HEK293T (cell line): ENCODE measurements around the gene NOL3.

Experiments
- CTCF ChIA-PET: fragments of 350-600 bp; formaldehyde crosslinking; extraction: SDS; loops from one replicate; lab custom pipeline; 2021; ENCODE audit warnings: antibody characterized with exemption, inconsistent platforms; lab: Yijun Ruan, JAX
- POLR2A ChIA-PET: fragments of 350-600 bp; formaldehyde crosslinking; extraction: SDS; loops from one replicate; lab custom pipeline; 2020; ENCODE audit warnings: antibody characterized with exemption, inconsistent platforms; lab: Yijun Ruan, JAX
- DNase-seq: peaks from one replicate; pipeline ENCODE4 v3.0.0; 2012; ENCODE audit warnings: mixed read lengths; ENCODE audit errors: extremely low spot score
- ARNT ChIP-seq: fragments of 450-650 bp; IDR thresholded peaks from 2 replicates; pipeline ENCODE4 v1.6.1; 2017; ENCODE audit warnings: mild to moderate bottlenecking
- BHLHE40 ChIP-seq: fragments of 450-650 bp; IDR thresholded peaks from 2 replicates; pipeline ENCODE4 v1.6.1; 2016; ENCODE audit warnings: mild to moderate bottlenecking, moderate library complexity, borderline replicate concordance
- CTBP1 ChIP-seq: fragments of 450-650 bp; IDR thresholded peaks from 2 replicates; pipeline ENCODE4 v1.6.1; 2016; ENCODE audit warnings: borderline replicate concordance
- ELF4 ChIP-seq: fragments of 450-650 bp; IDR thresholded peaks from 2 replicates; pipeline ENCODE4 v1.6.1; 2017; ENCODE audit warnings: antibody characterized with exemption
- FOXA1 ChIP-seq: fragments of 450-650 bp; IDR thresholded peaks from 2 replicates; pipeline ENCODE4 v1.6.1; 2016; ENCODE audit warnings: mild to moderate bottlenecking
- FOXK2 ChIP-seq: fragments of 450-650 bp; IDR thresholded peaks from 2 replicates; pipeline ENCODE4 v1.6.1; 2016; ENCODE audit warnings: mild to moderate bottlenecking
- FOXM1 ChIP-seq: fragments of 450-650 bp; IDR thresholded peaks from 2 replicates; pipeline ENCODE4 v1.6.1; 2017; ENCODE audit warnings: mild to moderate bottlenecking, borderline replicate concordance
- HDGF ChIP-seq: fragments of 450-650 bp; IDR thresholded peaks from 2 replicates; pipeline ENCODE4 v1.6.1; 2017; ENCODE audit warnings: antibody characterized with exemption, borderline replicate concordance
- L3MBTL2 ChIP-seq: fragments of 450-650 bp; conservative IDR thresholded peaks from 2 replicates; pipeline ENCODE4 v1.6.1; 2016; ENCODE audit warnings: mild to moderate bottlenecking
- LEF1 ChIP-seq: fragments of 450-650 bp; IDR thresholded peaks from 2 replicates; pipeline ENCODE4 v1.6.1; 2017; ENCODE audit warnings: mild to moderate bottlenecking, borderline replicate concordance
- NFRKB ChIP-seq: fragments of 450-650 bp; IDR thresholded peaks from 2 replicates; pipeline ENCODE4 v1.6.1; 2016; ENCODE audit warnings: mild to moderate bottlenecking, moderate library complexity
- SP1 ChIP-seq: fragments of 450-650 bp; IDR thresholded peaks from 2 replicates; pipeline ENCODE4 v1.6.1; 2017
- SUZ12 ChIP-seq: fragments of 450-650 bp; IDR thresholded peaks from 2 replicates; pipeline ENCODE4 v1.6.1; 2016; ENCODE audit warnings: mild to moderate bottlenecking
- TARDBP ChIP-seq: fragments of 450-650 bp; IDR thresholded peaks from 2 replicates; pipeline ENCODE4 v1.6.1; 2016
- ZNF384 ChIP-seq: fragments of 450-650 bp; IDR thresholded peaks from 2 replicates; pipeline ENCODE4 v1.6.1; 2016
- TF ChIP-seq, protein P1 (sequence below): fragments of 450-650 bp; IDR thresholded peaks from 2 replicates; pipeline ENCODE4 v1.6.1; 2016

NOL3 gene

DNA sequence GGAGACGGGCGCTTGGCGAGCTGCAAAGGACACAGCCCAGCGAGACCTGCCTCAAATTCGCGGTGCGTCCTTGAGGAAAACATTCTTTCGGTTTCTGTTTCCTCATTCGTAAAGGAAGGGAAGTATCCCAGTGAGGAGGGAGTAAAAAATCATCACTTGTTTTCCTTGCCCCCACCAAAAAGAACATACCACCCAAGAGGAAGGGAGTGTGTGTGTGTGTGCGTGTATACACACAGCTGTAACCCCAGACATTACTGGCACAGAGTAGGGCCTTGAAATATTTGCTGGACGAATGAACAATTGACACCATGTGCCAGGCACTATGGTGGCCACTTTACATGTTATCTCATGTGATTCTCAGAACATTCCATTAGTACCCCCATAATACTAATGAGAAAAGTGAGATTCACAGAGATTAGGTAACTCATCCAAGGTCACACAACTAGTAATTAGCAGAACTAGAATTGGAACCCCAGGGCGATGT, 15.4 kb downstream of the NOL3 start:
- DNase-seq, result no peak
- POLR2A ChIA-PET, result interaction anchor here (0.7 to 1.5 kb wide), 4 partner anchors 21 to 168 kb away, joined by 3 to 5 read pairs (median 3); no protein-coding TSS in a partner anchor
- TF ChIP-seq FOXK2 (no peak), SUZ12 (no peak), FOXM1 (no peak), HDGF (no peak), ELF4 (no peak), ARNT (no peak), TARDBP (no peak), L3MBTL2 (no peak), NFRKB (no peak), ZNF384 (no peak)
- TF ChIP-seq, protein P1, sequence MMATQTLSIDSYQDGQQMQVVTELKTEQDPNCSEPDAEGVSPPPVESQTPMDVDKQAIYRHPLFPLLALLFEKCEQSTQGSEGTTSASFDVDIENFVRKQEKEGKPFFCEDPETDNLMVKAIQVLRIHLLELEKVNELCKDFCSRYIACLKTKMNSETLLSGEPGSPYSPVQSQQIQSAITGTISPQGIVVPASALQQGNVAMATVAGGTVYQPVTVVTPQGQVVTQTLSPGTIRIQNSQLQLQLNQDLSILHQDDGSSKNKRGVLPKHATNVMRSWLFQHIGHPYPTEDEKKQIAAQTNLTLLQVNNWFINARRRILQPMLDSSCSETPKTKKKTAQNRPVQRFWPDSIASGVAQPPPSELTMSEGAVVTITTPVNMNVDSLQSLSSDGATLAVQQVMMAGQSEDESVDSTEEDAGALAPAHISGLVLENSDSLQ, result no peak
- CTCF ChIA-PET, result interaction anchor here (0.5 to 1.0 kb wide), 5 partner anchors 12 to 227 kb away, joined by 3 to 5 read pairs (median 4); no protein-coding TSS in a partner anchor

DNA sequence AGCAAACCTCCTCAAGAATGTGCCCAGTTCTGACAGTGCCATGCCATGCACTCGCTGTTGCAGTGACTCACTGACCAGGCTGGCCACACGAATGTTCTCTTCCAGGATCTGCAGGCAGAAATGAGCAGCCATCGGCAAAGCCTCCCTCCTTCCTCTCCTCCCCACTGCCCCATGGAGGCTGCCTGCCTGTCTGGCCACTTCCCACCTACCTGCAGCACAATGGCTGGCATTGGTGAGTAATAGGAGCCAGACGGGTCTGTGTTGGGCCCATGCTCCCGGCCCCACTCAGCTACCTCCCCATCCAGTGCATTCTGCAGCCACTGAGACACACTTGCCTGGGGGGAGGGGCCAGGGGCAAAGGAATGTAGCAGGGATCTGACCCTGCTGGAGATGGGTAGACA, 16.2 kb downstream of the NOL3 start:
- POLR2A ChIA-PET, result interaction anchor here (1.0 kb wide), 1 partner anchor 20 kb away, joined by 3 read pairs; no protein-coding TSS in a partner anchor
- CTCF ChIA-PET, result interaction anchor here (1.4 kb wide), 1 partner anchor 17 kb away, joined by 4 read pairs; no protein-coding TSS in a partner anchor
- no peak for DNase-seq
- TF ChIP-seq ZNF384, result no peak

DNA sequence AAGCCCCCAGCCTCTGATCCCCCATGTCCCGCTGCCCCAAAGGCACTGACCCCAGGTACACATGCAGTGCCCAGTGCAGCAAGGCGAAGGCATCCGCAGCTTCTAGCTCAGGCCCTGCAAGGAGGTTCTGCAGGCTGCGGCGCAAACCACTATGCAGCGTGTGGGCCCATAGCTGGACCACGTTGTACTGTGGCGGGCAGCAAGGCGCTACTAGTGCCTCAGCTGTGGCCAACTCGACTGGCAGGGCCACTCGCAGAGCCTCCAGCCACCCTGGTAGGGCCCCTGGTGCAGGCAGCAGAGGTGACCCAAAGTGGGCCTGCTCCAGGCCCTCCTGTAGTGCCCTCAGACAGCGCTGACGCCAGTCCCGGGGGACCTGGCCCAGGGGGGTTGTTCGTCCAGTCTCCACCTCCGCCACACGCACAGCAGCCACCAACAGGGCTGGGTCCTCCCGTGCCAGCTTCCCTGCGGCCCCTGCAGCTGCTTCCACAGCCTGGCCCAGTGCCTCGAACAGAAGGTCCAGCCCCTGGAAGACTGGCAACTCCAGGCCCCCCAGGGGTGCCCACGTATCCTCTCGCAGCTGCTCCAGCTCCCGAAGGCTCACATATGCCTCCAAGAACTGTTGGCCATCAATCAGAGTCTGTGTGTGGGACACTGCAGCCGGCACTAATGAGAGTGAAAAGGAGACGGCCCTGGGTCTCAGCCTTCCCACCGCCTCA, 17.0 kb downstream of the NOL3 start:
- ChIA-PET POLR2A (no interaction called here), CTCF (interaction anchor here (1.4 kb wide), 1 partner anchor 18 kb away, joined by 4 read pairs; no protein-coding TSS in a partner anchor)
- no peak for DNase-seq
- TF ChIP-seq HDGF (no peak), TARDBP (no peak), SUZ12 (no peak), L3MBTL2 (no peak), CTBP1 (no peak), SP1 (no peak), FOXK2 (no peak)

DNA sequence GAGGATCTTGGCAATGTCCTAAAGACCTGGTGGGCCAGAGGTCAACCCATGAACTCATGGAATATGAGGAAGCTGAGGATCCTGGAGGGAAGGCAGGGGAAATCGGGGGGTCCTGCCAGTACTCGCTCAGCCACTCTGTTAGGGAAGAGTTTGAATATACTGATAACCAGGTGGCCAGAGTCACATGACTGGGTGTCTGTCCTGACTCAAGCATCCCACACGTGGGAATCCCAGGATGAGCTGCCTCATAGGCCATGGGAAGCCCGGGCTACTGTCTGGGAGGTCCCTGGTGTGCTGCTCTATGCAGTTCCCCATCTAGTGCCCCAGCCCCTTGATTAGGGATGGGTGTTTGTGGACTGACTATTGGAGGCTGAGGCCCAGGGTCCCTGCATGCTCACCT, 18.0 kb downstream of the NOL3 start:
- CTCF ChIA-PET, result no interaction called here
- POLR2A ChIA-PET, result no interaction called here
- no peak for DNase-seq
- TF ChIP-seq TARDBP (no peak), ARNT (no peak), HDGF (no peak), LEF1 (no peak), CTBP1 (no peak)

DNA sequence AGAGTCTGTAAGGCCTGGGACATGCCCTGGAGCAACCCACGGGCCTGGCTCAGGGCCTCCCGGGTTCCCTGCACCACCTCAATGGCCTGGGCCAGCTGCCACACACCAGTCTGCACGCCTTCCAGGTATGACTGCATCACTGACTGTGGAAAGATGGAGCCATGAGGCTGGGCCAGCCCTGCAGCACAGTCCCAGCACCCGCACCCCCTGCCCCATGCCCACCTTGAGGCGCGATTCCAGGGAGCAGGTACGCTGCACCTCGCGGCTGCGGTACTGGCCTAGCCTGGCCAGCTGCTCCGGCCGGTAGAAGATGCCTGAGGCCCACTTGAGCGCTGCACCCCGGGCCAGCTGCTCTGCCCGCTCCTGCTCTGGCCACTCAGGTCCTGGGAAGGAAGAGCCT, 18.5 kb downstream of the NOL3 start:
- CTCF ChIA-PET, result no interaction called here
- TF ChIP-seq FOXK2 (no peak), BHLHE40 (no peak), LEF1 (no peak), ELF4 (no peak), ZNF384 (no peak), CTBP1 (no peak), FOXA1 (no peak), NFRKB (no peak), HDGF (no peak), ARNT (no peak)
- TF ChIP-seq, protein P1, result no peak
- no peak for DNase-seq
- POLR2A ChIA-PET, result no interaction called here

DNA sequence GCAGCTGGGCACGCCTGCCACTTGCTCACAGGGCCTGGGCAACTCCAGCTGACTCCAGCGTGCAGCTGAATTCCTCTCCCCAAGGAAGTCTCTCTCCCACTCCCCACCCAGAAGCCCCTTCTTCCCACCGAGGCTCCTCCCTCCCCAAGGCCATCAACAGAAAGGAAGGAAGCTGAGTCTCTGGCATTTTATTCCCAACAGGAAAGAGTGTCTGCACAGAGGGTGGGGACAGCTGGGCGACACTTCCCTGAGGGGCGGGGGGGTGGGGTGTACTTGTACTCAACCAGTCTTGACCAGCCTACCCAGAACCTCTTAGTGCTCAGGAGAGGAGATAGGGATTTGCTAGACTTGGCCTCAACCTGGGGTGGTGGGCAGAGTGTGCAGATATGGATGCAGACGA, 19.7 kb downstream of the NOL3 start, which contains the start of gene EXOC3L1:
EXOC3L1 (minus strand) TSS at position 96 of the 400 bp plus-strand sequence. CDS start 460 bp downstream, outside the sequence.
- no peak for TF ChIP-seq BHLHE40
- no peak for TF ChIP-seq SUZ12
- no peak for TF ChIP-seq LEF1
- TF ChIP-seq NFRKB, result no peak
- no peak for TF ChIP-seq SP1
- no peak for TF ChIP-seq HDGF
- TF ChIP-seq, protein P1, result no peak
- TF ChIP-seq FOXM1, result no peak
- no peak for DNase-seq
- POLR2A ChIA-PET, result interaction anchor here (0.7 to 2.0 kb wide), 3 partner anchors 19 to 37 kb away, joined by 3 to 7 read pairs (median 5); partner anchors contain the start of genes NOL3 and TMEM208
- CTCF ChIA-PET, result interaction anchor here (0.6 to 0.8 kb wide), 2 partner anchors 20 to 165 kb away, joined by 3 read pairs; partner anchors contain the start of gene NOL3
